HepG2 (cell line): ENCODE results near the gene CLUH. TPM values are rescaled to one million over a fixed set of nuclear protein-coding genes. Genes with fewer than 3 reads are reported as not detected.

ENCODE experiments used
- ATAC-seq: fragments of 200-7000 bp; cut with Tn5 transposase; 3 replicates; pipeline ENCODE4 v1.9.1; 2020; ENCODE audit warnings: mild to moderate bottlenecking, moderate library complexity
- BruUV-seq: library from RNA; stranded (reverse); fragments of 400-500 nt; replicated peaks from 2 replicates; lab custom pipeline; 2021; lab: Mats Ljungman, UMichigan
- CTCF ChIA-PET: fragments of 300-600 bp; formaldehyde crosslinking; extraction: SDS; loops from one replicate; lab custom pipeline; 2021; ENCODE audit warnings: low total read pairs, inconsistent platforms, low intra/inter-chr PET ratio; lab: Yijun Ruan, JAX
- POLR2A ChIA-PET: fragments of 350-600 bp; sonication (Branson Sonifier 250); formaldehyde crosslinking; loops from one replicate; lab custom pipeline; 2020; ENCODE audit warnings: antibody characterized with exemption, inconsistent platforms; lab: Yijun Ruan, JAX
- DNase-seq: peaks from one replicate; pipeline ENCODE4 v3.0.0-alpha.2; 2015; ENCODE audit warnings: low spot score
- FAIRE-seq: peaks from 3 replicates; lab custom pipeline; 2011; peaks lifted over from hg19 to GRCh38; lab: Jason Lieb, UNC
- H2AFZ ChIP-seq: one replicate; pipeline ENCODE4 v1.6.1; 2011; ENCODE audit warnings: low read length, inconsistent platforms
- H3K27ac ChIP-seq: fragments of 300-600 bp; 3 replicates; pipeline ENCODE4 v1.8.0; 2011; ENCODE audit warnings: mixed run types, mild to moderate bottlenecking, mixed read lengths, low read length, inconsistent platforms; ENCODE audit not compliant: insufficient read depth; ENCODE audit errors: extremely low read length
- H3K27me3 ChIP-seq, 2 experiments: fragments of 200-600 bp in 1 of 2; 2 replicates in 1 of 2; 3 replicates in 1 of 2; pipeline versions ENCODE4 v1.6.0 to v1.8.0; 2011; ENCODE audit warnings: low read length in 2 of 2, mild to moderate bottlenecking in 2 of 2, moderate library complexity in 2 of 2, inconsistent platforms in 1 of 2; ENCODE audit not compliant: insufficient read depth in 2 of 2, control insufficient read depth in 1 of 2
- H3K36me3 ChIP-seq, 2 experiments: fragments of 200-600 bp in 1 of 2; replicated peaks in 1 of 2; 2 replicates in 1 of 2; 3 replicates in 1 of 2; pipeline versions ENCODE4 v1.5.1 to v1.8.0; 2011; ENCODE audit warnings: low read length in 2 of 2, inconsistent platforms in 1 of 2; ENCODE audit not compliant: insufficient read depth in 2 of 2, control insufficient read depth in 1 of 2
- H3K4me1 ChIP-seq: 2 replicates; pipeline ENCODE4 v1.5.1; 2012; ENCODE audit warnings: low read length, inconsistent platforms; ENCODE audit not compliant: insufficient read depth
- H3K4me2 ChIP-seq: 2 replicates; pipeline ENCODE4 v1.6.0; 2011; ENCODE audit warnings: low read depth, low read length, inconsistent platforms
- H3K4me3 ChIP-seq, 3 experiments: fragments of 200-600 bp in 1 of 3; sonication (generic), shearing (Covaris generic) in 1 of 3; replicated peaks in 1 of 3; 2 replicates each; pipeline ENCODE4 v1.5.1; 2011 to 2016; ENCODE audit warnings: low read length in 3 of 3, inconsistent platforms in 2 of 3, low read depth in 2 of 3, mild to moderate bottlenecking in 2 of 3, control low read depth in 1 of 3, mixed read lengths in 1 of 3; ENCODE audit not compliant: insufficient read depth in 1 of 3
- H3K79me2 ChIP-seq: one replicate; pipeline ENCODE4 v1.6.1; 2011; ENCODE audit warnings: low read length, inconsistent platforms; ENCODE audit not compliant: insufficient read depth
- H3K9ac ChIP-seq: 2 replicates; pipeline ENCODE4 v1.6.0; 2011; ENCODE audit warnings: mild to moderate bottlenecking, low read depth, low read length, inconsistent platforms; ENCODE audit not compliant: insufficient read depth
- H3K9me3 ChIP-seq: 2 replicates; pipeline ENCODE4 v1.5.1; 2012; ENCODE audit warnings: mild to moderate bottlenecking, low read length
- H4K20me1 ChIP-seq: 2 replicates; pipeline ENCODE4 v1.6.0; 2011; ENCODE audit warnings: inconsistent platforms, mild to moderate bottlenecking, low read length, moderate library complexity; ENCODE audit not compliant: insufficient read depth
- CHCHD3 ChIP-seq: sonication (generic); formaldehyde crosslinking; IDR thresholded peaks from 2 replicates; pipeline ENCODE4 v1.8.0; 2022; ENCODE audit warnings: mild to moderate bottlenecking, missing genetic modification reagents, moderate library complexity
- EZH2 ChIP-seq: conservative IDR thresholded peaks from 2 replicates; pipeline ENCODE4 v1.6.1; 2012; ENCODE audit warnings: mild to moderate bottlenecking, low read depth, low read length, moderate library complexity
- GATA4 ChIP-seq: sonication (generic); IDR thresholded peaks from 2 replicates; pipeline ENCODE4 v1.6.1; 2016; ENCODE audit warnings: antibody characterized with exemption, low read depth, borderline replicate concordance
- PAX8 ChIP-seq: sonication (generic); formaldehyde crosslinking; IDR thresholded peaks from 2 replicates; pipeline ENCODE4 v1.8.0; 2022; ENCODE audit warnings: mild to moderate bottlenecking, missing genetic modification reagents, borderline replicate concordance
- SRF ChIP-seq: IDR thresholded peaks from 2 replicates; pipeline ENCODE4 v1.6.1; 2011; ENCODE audit warnings: mild to moderate bottlenecking, low read depth, low read length, moderate library complexity
- TBP ChIP-seq: sonication (generic); formaldehyde crosslinking; IDR thresholded peaks from 2 replicates; pipeline ENCODE4 v1.5.0; 2020; ENCODE audit warnings: missing genetic modification reagents
- ZBTB3 ChIP-seq: sonication (generic); formaldehyde crosslinking; IDR thresholded peaks from 2 replicates; pipeline ENCODE4 v1.4.0; 2020; ENCODE audit warnings: low read depth, mild to moderate bottlenecking, moderate library complexity, missing genetic modification reagents, borderline replicate concordance
- ZFP36L1 ChIP-seq: sonication (generic); formaldehyde crosslinking; IDR thresholded peaks from 2 replicates; pipeline ENCODE4 v1.8.0; 2022; ENCODE audit warnings: mild to moderate bottlenecking, missing genetic modification reagents, moderate library complexity
- ZNF205 ChIP-seq: IDR thresholded peaks from 2 replicates; pipeline ENCODE4 v1.6.1; 2018; ENCODE audit warnings: missing biosample characterization, missing genetic modification reagents
- ZNF3 ChIP-seq: IDR thresholded peaks from 2 replicates; pipeline ENCODE4 v1.7.0; 2017; ENCODE audit warnings: inconsistent platforms
- ZNF383 ChIP-seq: sonication (generic); formaldehyde crosslinking; IDR thresholded peaks from 2 replicates; pipeline ENCODE4 v1.4.0; 2020; ENCODE audit warnings: missing genetic modification reagents, mild to moderate bottlenecking, borderline replicate concordance
- WGBS: methylation state at CpG from one replicate; pipeline ENCODE4 v1.1.6; 2017; ENCODE audit warnings: low lambda C conversion rate; 5-methylcytosine and 5-hydroxymethylcytosine counted together
- in situ Hi-C: cut with HindIII; loops from 2 replicates; pipeline ENCODE4 v1.10.0; 2017; ENCODE audit warnings: low pct_unique_long_range_greater_than_20kb; ENCODE audit not compliant: extremely low pct_ligation_motif_present
- intact Hi-C: fragments of 100-400 bp; cut with micrococcal nuclease; formaldehyde crosslinking; loops from one replicate; pipeline ENCODE4 v1.10.0; 2022; ENCODE audit not compliant: unreplicated experiment
- polyA plus RNA-seq, 8 experiments: library from polyadenylated mRNA; depleted of rRNA in 3 of 8; stranded (reverse) in 7 of 8; unstranded in 1 of 8; fragments of >200 nt; fragmentation: Illumina TruSeq in 4 of 8; extraction: Trizol in 4 of 8; gene quantifications; 2 replicates each; pipeline versions ENCODE4 v1.2.1 to v1.2.3, GENCODE V29; 2011 to 2016; ENCODE audit warnings: low read depth in 4 of 8, missing spikeins in 1 of 8, mixed read lengths in 1 of 8; ENCODE audit not compliant: insufficient read depth in 1 of 8
- total RNA-seq, 5 experiments: library from RNA; depleted of rRNA; stranded (reverse); fragments of >200 nt; fragmentation: Illumina TruSeq; extraction: Trizol; gene quantifications; 2 replicates each; pipeline ENCODE4 v1.2.3, GENCODE V29; 2016; ENCODE audit warnings: low read depth in 1 of 5
- TF ChIP-seq, protein P1 (sequence below): sonication (generic); formaldehyde crosslinking; IDR thresholded peaks from 2 replicates; pipeline ENCODE4 v1.5.0; 2020; ENCODE audit warnings: mild to moderate bottlenecking, missing genetic modification reagents, borderline replicate concordance
- TF ChIP-seq, protein P2 (sequence below): sonication (generic); formaldehyde crosslinking; IDR thresholded peaks from 2 replicates; pipeline ENCODE4 v1.4.0; 2020; ENCODE audit warnings: missing genetic modification reagents
- TF ChIP-seq, protein P3 (sequence below): sonication (generic); formaldehyde crosslinking; IDR thresholded peaks from 2 replicates; pipeline ENCODE4 v1.4.0; 2020; ENCODE audit warnings: missing genetic modification reagents

CLUH gene
- total and polyA plus RNA-seq, 2 of the 13 experiments (the other 11 are each of a cell fraction or from before 2014, with no cell fraction given), result 30.9 to 60.5 TPM

DNA sequence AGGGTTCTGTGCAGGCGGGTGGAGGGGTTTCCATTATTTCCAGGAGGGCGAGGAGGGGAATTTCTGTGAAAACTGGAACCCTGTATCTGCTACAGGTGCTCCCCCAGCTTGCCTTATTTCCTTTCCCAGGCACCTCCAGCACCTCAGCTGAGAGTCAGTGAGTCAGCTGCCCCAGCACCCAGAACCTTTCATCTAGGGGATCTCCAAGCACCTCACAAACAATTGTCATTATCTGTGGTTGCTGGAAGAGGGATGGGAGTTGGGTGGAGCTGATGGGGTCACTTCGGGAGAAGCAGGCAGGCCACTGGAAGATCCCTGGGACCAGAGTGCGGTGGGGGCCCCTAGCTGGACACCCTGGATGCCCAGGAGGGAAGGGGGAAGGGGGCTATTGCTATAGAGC is 10.0 kb upstream of the CLUH start:
- POLR2A ChIA-PET, result no interaction called here
- BruUV-seq, result no TSS peak
- intact Hi-C loops (no loop called here), in situ Hi-C loops (no loop called here)
- no peak overlapping the region for H3K27ac ChIP-seq
- H4K20me1 ChIP-seq, result no peaks in the 10 kb centered on the region
- no peaks in the 10 kb centered on the region for H3K79me2 ChIP-seq
- H3K9me3 ChIP-seq, result no peaks in the 10 kb centered on the region
- H3K27me3 ChIP-seq, result peaks cover 7 to 16% of the 10 kb centered on the region in 2 experiments; a peak in 4 of 5 replicates
- DNase-seq, result no peak
- TF ChIP-seq PAX8 (CRISPR knock-in tag) (no peak), CHCHD3 (CRISPR knock-in tag) (no peak), EZH2 (no peak), ZBTB3 (CRISPR knock-in tag) (no peak), ZFP36L1 (no peak), SRF (no peak), TBP (CRISPR knock-in tag) (no peak), ZNF383 (CRISPR knock-in tag) (no peak), ZNF205 (CRISPR knock-in tag) (no peak), GATA4 (no peak), ZNF3 (CRISPR knock-in tag) (no peak)
- TF ChIP-seq, protein P1, sequence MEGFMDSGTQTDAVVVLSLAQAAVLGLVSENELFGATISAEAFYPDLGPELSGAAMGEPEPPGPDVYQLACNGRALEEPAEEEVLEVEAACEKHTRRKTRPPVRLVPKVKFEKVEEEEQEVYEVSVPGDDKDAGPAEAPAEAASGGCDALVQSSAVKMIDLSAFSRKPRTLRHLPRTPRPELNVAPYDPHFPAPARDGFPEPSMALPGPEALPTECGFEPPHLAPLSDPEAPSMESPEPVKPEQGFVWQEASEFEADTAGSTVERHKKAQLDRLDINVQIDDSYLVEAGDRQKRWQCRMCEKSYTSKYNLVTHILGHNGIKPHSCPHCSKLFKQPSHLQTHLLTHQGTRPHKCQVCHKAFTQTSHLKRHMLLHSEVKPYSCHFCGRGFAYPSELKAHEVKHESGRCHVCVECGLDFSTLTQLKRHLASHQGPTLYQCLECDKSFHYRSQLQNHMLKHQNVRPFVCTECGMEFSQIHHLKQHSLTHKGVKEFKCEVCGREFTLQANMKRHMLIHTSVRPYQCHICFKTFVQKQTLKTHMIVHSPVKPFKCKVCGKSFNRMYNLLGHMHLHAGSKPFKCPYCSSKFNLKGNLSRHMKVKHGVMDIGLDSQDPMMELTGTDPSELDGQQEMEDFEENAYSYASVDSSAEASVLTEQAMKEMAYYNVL (CRISPR knock-in tag), result no peak
- TF ChIP-seq, protein P2, sequence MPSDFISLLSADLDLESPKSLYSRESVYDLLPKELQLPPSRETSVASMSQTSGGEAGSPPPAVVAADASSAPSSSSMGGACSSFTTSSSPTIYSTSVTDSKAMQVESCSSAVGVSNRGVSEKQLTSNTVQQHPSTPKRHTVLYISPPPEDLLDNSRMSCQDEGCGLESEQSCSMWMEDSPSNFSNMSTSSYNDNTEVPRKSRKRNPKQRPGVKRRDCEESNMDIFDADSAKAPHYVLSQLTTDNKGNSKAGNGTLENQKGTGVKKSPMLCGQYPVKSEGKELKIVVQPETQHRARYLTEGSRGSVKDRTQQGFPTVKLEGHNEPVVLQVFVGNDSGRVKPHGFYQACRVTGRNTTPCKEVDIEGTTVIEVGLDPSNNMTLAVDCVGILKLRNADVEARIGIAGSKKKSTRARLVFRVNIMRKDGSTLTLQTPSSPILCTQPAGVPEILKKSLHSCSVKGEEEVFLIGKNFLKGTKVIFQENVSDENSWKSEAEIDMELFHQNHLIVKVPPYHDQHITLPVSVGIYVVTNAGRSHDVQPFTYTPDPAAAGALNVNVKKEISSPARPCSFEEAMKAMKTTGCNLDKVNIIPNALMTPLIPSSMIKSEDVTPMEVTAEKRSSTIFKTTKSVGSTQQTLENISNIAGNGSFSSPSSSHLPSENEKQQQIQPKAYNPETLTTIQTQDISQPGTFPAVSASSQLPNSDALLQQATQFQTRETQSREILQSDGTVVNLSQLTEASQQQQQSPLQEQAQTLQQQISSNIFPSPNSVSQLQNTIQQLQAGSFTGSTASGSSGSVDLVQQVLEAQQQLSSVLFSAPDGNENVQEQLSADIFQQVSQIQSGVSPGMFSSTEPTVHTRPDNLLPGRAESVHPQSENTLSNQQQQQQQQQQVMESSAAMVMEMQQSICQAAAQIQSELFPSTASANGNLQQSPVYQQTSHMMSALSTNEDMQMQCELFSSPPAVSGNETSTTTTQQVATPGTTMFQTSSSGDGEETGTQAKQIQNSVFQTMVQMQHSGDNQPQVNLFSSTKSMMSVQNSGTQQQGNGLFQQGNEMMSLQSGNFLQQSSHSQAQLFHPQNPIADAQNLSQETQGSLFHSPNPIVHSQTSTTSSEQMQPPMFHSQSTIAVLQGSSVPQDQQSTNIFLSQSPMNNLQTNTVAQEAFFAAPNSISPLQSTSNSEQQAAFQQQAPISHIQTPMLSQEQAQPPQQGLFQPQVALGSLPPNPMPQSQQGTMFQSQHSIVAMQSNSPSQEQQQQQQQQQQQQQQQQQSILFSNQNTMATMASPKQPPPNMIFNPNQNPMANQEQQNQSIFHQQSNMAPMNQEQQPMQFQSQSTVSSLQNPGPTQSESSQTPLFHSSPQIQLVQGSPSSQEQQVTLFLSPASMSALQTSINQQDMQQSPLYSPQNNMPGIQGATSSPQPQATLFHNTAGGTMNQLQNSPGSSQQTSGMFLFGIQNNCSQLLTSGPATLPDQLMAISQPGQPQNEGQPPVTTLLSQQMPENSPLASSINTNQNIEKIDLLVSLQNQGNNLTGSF, result no peak
- TF ChIP-seq, protein P3, sequence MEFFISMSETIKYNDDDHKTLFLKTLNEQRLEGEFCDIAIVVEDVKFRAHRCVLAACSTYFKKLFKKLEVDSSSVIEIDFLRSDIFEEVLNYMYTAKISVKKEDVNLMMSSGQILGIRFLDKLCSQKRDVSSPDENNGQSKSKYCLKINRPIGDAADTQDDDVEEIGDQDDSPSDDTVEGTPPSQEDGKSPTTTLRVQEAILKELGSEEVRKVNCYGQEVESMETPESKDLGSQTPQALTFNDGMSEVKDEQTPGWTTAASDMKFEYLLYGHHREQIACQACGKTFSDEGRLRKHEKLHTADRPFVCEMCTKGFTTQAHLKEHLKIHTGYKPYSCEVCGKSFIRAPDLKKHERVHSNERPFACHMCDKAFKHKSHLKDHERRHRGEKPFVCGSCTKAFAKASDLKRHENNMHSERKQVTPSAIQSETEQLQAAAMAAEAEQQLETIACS, result no peak
- CTCF ChIA-PET, result no interaction called here
- peaks cover 11% of the 10 kb centered on the region for H3K4me1 ChIP-seq
- 39% methylated on average over 2 of the region's 4 CpGs for WGBS
- no peaks in the 10 kb centered on the region for H3K36me3 ChIP-seq
- H3K4me3 ChIP-seq, result no peak overlapping the region
- H3K9ac ChIP-seq, result no peak overlapping the region
- H3K4me2 ChIP-seq, result no peak overlapping the region
- ATAC-seq, result no peak
- FAIRE-seq, result no peak
- no peak overlapping the region for H2AFZ ChIP-seq
